SKM-1 treated with dmso at 0.1 percent for 144 hours (cell line): ENCODE measurements around the gene TIPRL.

Source experiments
- DNase-seq: peaks from one replicate; lab custom pipeline; 2025; ENCODE audit not compliant: unreplicated experiment; lab: John Stamatoyannopoulos, UW

The TIPRL gene

GRCh38 chr1:168245042-168245441 is 66.3 kb downstream of the TIPRL start:
- DNase-seq = no peak

- DNase-seq = no peak
These were observed 67.7 kb downstream of the TIPRL start for GRCh38 chr1:168246506-168246905.
